DMS53 treated with DMSO at 0.1 percent for 48 hours (cell line): ENCODE measurements around the gene CHRNB1.

Source experiments
- DNase-seq: peaks from one replicate; lab custom pipeline; 2025; ENCODE audit not compliant: unreplicated experiment; lab: John Stamatoyannopoulos, UW

The CHRNB1 gene, protein sequence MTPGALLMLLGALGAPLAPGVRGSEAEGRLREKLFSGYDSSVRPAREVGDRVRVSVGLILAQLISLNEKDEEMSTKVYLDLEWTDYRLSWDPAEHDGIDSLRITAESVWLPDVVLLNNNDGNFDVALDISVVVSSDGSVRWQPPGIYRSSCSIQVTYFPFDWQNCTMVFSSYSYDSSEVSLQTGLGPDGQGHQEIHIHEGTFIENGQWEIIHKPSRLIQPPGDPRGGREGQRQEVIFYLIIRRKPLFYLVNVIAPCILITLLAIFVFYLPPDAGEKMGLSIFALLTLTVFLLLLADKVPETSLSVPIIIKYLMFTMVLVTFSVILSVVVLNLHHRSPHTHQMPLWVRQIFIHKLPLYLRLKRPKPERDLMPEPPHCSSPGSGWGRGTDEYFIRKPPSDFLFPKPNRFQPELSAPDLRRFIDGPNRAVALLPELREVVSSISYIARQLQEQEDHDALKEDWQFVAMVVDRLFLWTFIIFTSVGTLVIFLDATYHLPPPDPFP

DNA sequence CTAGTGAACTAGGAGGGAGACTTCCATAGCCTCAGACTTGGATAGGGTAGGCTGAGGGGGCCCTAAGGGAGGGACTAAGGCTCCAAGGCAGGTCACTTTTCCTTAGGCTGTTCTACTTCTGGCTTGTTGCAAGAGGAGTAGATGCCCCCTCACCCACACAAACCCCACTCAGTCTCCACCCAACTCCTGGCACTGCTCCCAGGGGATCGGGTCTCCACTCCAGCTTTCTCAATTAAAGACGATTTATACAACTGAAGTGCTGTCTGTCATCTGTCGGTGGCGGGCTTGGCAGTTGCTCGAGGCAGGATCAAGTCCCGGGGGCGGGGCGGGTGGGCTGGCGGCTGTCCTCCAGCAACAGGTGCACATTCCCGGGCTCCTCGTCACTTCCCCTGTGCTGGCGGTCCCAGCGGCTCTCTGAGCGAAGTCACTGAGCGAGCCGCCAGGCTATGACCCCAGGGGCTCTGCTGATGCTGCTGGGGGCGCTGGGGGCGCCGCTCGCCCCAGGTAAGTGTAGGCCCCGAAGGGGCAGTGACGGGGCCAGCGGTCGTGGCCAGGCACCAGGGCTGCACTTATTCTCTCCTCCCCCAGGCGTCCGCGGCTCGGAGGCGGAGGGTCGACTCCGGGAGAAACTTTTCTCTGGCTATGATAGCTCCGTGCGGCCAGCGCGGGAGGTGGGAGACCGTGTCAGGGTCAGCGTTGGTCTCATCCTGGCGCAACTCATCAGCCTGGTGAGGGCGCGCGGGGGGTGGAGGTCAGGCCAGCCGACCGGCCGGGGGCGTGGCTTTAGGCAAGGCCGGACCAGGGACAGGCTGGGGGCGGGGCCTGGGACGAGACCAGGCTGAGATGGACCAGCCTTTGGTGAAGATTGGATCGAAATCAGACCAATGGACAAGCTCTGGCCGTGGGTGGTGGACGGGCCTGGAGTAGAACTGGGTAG is at the start of gene CHRNB1:
Gene CHRNB1, plus strand, starts transcription at position 380 of the 937 bp plus-strand sequence. Its CDS starts 67 bp downstream, at position 447.
- DNase-seq = peak; percentile 81

GRCh38 chr17:7396147-7396546 is 48.7 kb upstream of the CHRNB1 start:
- DNase-seq = no peak

- DNase-seq = no peak
Measured at GRCh38 chr17:7398612-7399011, 46.2 kb upstream of the CHRNB1 start.

- no peak for DNase-seq
Measured at GRCh38 chr17:7403043-7403726, 41.7 kb upstream of the CHRNB1 start.

DNA sequence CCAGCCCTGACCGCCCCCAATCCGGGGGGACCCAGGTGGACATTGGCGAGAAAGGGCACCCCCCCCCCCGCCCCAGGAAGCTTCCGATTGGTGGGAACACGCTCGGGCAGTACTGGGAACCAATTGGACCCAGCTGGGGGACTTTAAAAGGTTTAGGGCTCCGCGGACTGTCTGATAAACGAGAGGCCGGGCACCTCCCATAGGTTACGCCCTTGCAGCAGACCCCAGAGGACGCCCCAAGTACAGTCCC is 41.2 kb upstream of the CHRNB1 start:
- no peak for DNase-seq

GRCh38 chr17:7403977-7404736 is 40.7 kb upstream of the CHRNB1 start, which contains the start of gene TMEM256:
TSS of gene TMEM256 (minus strand) at chr17:7404097. CDS start at chr17:7404084, 13 bp downstream.
- DNase-seq = peak; percentile 100

- peak; percentile 36 for DNase-seq
Measured at GRCh38 chr17:7404737-7405349, 40.0 kb upstream of the CHRNB1 start.

GRCh38 chr17:7405350-7406234 is 39.3 kb upstream of the CHRNB1 start:
- DNase-seq = no peak

DNA sequence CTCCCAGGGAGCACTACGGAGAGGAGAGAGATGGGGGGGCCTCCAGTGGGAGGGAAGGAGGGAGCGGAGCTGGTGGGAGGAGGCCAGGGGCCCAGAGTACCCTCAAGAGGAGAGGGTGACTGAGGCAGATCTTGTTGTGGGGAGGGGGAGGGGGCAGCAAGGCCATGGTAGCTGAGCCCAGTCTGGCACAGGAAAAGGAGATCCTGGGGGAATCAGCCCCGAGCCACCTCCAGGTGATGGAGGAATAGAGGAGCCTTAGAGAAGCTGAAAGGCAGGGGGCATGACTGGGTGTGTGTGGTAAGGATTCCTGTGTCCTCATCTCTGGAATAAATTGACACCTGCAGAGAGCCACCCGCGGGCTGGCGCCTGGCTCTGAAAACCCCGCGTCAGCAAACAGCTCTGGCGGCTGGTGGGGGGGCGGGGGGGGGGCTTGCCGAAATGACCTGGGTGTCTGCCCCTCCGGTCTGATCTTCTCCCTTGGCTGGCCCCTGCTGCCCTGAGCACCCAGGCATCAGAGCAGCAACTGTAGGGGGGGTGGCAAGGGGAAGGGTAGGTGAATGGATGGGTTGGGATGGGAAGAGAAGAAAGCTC is 38.5 kb upstream of the CHRNB1 start:
- no peak for DNase-seq

GRCh38 chr17:7407082-7407481 is 37.8 kb upstream of the CHRNB1 start:
- no peak for DNase-seq

DNA sequence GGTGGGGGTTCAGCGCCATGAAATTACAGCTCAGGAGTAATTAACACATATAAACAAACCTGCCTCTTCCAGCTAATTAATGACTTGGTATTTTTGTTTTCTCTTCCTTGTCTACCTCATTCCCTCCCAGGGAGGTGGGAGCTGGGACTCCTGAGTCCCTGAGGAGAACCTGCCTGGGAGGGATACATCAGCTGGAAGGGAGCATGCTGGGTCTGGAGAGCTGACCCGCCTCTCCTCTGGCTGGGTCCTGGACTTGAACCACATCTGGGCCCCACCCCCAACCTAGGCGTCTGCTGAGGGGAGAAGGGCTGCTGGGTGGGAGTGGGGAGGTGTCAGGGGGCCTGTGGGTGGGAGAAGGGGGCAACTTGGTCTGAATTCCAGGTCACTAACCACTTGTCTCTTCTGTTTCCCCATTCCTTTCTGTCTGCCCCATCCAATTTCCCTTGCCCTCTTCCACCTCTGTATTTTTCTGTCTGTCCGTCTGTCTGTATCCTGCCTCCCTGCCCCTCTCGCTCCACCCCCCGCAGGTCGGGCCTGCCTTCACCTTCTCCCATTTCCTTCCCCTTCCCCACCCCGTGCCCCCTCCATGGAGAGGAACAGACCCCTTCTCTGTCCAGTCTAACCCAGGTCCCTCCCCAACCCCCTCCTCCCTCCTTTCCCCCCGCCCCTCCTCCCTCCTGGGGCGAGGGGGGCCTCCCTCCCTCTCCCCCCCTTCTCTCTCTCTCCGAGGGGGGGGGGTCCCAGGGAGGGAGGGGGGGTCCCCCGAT is 37.2 kb upstream of the CHRNB1 start, which contains the start of gene NLGN2:
Gene NLGN2, plus strand, starts transcription at position 361 of the 767 bp plus-strand sequence. CDS start 411 bp downstream, outside the sequence.
- DNase-seq = no peak

DNA sequence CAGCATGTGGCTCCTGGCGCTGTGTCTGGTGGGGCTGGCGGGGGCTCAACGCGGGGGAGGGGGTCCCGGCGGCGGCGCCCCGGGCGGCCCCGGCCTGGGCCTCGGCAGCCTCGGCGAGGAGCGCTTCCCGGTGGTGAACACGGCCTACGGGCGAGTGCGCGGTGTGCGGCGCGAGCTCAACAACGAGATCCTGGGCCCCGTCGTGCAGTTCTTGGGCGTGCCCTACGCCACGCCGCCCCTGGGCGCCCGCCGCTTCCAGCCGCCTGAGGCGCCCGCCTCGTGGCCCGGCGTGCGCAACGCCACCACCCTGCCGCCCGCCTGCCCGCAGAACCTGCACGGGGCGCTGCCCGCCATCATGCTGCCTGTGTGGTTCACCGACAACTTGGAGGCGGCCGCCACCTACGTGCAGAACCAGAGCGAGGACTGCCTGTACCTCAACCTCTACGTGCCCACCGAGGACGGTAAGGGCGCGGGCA is 36.6 kb upstream of the CHRNB1 start:
- no peak for DNase-seq

DNA sequence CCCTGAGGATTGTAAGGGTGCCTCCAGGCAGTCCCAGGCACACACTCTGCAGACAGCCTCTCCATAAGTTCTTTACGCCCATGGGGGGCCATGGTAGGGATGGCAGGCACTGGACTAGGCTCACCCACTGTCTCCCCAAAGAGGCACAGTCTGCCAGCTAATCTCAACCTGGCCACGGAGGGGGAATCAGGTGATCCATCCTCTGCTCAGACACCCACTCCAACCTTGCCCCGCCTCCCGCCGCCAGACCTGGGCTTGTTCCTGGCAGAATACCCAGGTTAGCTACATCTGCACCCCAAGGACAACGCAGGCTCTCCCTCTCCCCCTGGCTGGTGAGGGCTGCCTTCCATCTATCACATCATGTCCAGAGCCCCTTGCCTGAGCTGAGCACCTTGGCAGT is 36.0 kb upstream of the CHRNB1 start:
- no peak for DNase-seq

- no peak for DNase-seq
Measured at GRCh38 chr17:7409716-7410115, 35.1 kb upstream of the CHRNB1 start.

DNA sequence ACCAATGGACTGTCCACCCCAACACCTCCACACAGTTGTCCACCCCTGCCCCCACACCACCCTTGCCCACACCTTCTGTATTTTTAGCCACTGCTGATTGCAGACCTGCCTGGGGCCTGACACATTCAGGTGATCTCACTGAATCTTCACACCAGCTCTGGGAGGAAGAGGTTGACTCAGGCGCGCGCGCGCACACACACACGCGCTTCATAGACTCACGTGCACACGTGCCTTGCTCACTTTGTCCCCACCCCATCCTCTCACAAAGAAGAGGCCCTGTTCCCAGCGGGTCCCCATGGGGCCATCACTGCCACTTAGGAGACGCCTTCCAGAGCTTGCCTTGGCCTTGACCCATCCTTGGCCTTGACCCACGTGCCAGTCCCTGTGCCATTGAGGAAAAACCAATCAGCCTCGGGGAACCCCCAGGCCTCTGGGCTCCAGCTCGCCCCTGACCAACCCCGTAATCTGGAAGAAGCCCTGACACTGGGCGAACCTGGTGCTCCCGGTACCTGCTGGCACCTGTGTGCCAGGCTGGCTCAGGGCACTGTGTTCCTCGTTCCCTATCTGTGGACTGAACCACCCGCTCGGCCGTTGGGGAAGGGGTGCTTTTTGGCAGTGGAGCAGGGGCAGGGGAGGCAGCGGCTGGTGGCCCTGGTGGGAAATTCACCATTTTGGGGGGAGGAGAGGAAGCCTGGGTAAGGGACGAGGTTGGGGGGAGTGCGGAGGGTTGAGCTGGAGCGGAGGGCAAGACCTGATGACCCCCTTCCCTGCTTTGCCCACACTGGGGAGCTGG is 34.0 kb upstream of the CHRNB1 start:
- DNase-seq = no peak

- no peak for DNase-seq
Measured at GRCh38 chr17:7411427-7411750, 33.5 kb upstream of the CHRNB1 start.

- DNase-seq = no peak
Measured at GRCh38 chr17:7413346-7413985, 31.4 kb upstream of the CHRNB1 start.
